Measurements from ENCODE around the gene CRY2. TPM values are rescaled to one million over a fixed set of nuclear protein-coding genes. Genes with fewer than 3 reads are reported as not detected.

Gene CRY2
- polyA plus RNA-seq, 2 of the 4 experiments (the other 2 are of a cell fraction): 3.2 to 4.1 TPM

DNA sequence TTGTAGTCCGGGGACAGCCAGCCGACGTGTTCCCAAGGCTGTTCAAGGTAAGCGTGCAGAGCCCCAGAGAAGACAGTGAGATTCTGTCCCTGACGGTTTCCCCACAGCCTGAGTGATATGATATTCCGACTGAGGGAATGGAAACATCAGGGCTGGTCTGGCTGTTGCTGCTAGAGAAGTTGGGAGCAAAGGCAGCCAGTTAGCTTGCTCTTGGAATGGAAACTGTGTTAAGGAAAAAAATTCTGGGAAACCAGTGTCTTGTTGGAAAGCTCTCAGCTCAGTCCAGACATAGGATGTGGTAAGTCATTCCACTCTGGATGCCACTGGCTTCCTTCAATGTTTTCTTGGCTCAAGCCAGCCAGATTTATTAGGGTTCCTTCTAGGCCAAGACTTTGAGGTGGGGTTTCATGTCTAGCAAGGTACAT, 8.8 kb downstream of the CRY2 start:
- H3K4me1 ChIP-seq: no peaks in the 10 kb centered on the region
- CTCF ChIA-PET: interaction anchor here (1.0 to 10.0 kb wide), 5 partner anchors 8 to 151 kb away, joined by 3 to 67 read pairs (median 7); no protein-coding TSS in a partner anchor
- no peak overlapping the region for H3K4me3 ChIP-seq
- no peak overlapping the region for H3K4me2 ChIP-seq
- no peak for FAIRE-seq
- ATAC-seq: no peak
- no peak overlapping the region for H3K27ac ChIP-seq
- 96% methylated on average over 5 of the region's 6 CpGs for WGBS (ENCODE audit: missing lambda C conversion rate)
- TF ChIP-seq ZNF302 (CRISPR knock-in tag; IDR thresholded peaks at IDR 0.05): no peak
- TF ChIP-seq KDM5A (IDR thresholded peaks at IDR 0.05): no peak
- TF ChIP-seq JUNB (IDR thresholded peaks at IDR 0.05): no peak
- no peak for TF ChIP-seq HOXB5 (CRISPR knock-in tag; IDR thresholded peaks at IDR 0.05)
- TF ChIP-seq JUN (IDR thresholded peaks at IDR 0.05): no peak
- no peak for TF ChIP-seq NPAS2 (CRISPR knock-in tag; IDR thresholded peaks at IDR 0.05; ENCODE audit: borderline replicate concordance)
- TF ChIP-seq FOSB (CRISPR knock-in tag; IDR thresholded peaks at IDR 0.05): no peak
- TF ChIP-seq POLR2A (IDR thresholded peaks at IDR 0.05; ENCODE audit: low read length): no peak
- no peaks in the 10 kb centered on the region for H3K9me3 ChIP-seq
- POLR2A ChIA-PET: interaction anchor here (1.5 kb wide), 1 partner anchor 9 kb away, joined by 4 read pairs; no protein-coding TSS in a partner anchor
- DNase-seq (ENCODE audit: low read depth in 1 of 2, low spot score in 1 of 2): no peak

- TF ChIP-seq, protein P1, sequence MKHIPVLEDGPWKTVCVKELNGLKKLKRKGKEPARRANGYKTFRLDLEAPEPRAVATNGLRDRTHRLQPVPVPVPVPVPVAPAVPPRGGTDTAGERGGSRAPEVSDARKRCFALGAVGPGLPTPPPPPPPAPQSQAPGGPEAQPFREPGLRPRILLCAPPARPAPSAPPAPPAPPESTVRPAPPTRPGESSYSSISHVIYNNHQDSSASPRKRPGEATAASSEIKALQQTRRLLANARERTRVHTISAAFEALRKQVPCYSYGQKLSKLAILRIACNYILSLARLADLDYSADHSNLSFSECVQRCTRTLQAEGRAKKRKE (CRISPR knock-in tag; IDR thresholded peaks at IDR 0.05; ENCODE audit: low read depth): no peak
- no peak for TF ChIP-seq TFCP2L1 (CRISPR knock-in tag; IDR thresholded peaks at IDR 0.05)
- TF ChIP-seq KDM5A (IDR thresholded peaks at IDR 0.05): no peak
- FAIRE-seq: no peak
These were observed 10.7 kb downstream of the CRY2 start for GRCh38 chr11:45857961-45858474.

GRCh38 chr11:45858751-45859398, 11.6 kb downstream of the CRY2 start:
- FAIRE-seq: no peak

More at GRCh38 chr11:45857961-45858474, 10.7 kb downstream of the CRY2 start:
- DNase-seq (ENCODE audit: low read depth in 1 of 2, low spot score in 1 of 2): no peak
- H3K27ac ChIP-seq: no peak overlapping the region
- H3K9me3 ChIP-seq: no peaks in the 10 kb centered on the region
- no peak overlapping the region for H3K4me2 ChIP-seq
- 55% methylated on average over 2 of the region's 2 CpGs for WGBS (ENCODE audit: missing lambda C conversion rate)
- no peaks in the 10 kb centered on the region for H3K4me1 ChIP-seq
- ATAC-seq: no peak; a peak in 1 of 6 replicates
- POLR2A ChIA-PET: no interaction called here
- no peak overlapping the region for H3K4me3 ChIP-seq
- CTCF ChIA-PET: interaction anchor here (1.1 to 10.0 kb wide), 4 partner anchors 15 to 107 kb away, joined by 3 to 67 read pairs (median 10); no protein-coding TSS in a partner anchor

More at GRCh38 chr11:45858751-45859398, 11.6 kb downstream of the CRY2 start:
- no peak for ATAC-seq
- POLR2A ChIA-PET: no interaction called here
- Histone ChIP-seq H3K9me3 (no peaks in the 10 kb centered on the region), H3K4me3 (no peak overlapping the region), H3K4me2 (no peak overlapping the region), H3K27ac (no peak overlapping the region), H3K4me1 (no peaks in the 10 kb centered on the region)
- no peak for TF ChIP-seq BCL3 (IDR thresholded peaks at IDR 0.05)
- no peak for TF ChIP-seq KDM5A (IDR thresholded peaks at IDR 0.05)
- no peak for TF ChIP-seq RCOR1 (IDR thresholded peaks at IDR 0.05; ENCODE audit: low read depth, low read length)
- no peak for TF ChIP-seq ZNF302 (CRISPR knock-in tag; IDR thresholded peaks at IDR 0.05)
- TF ChIP-seq ZSCAN20 (CRISPR knock-in tag; IDR thresholded peaks at IDR 0.05): no peak
- no peak for TF ChIP-seq HDAC2 (IDR thresholded peaks at IDR 0.05)
- TF ChIP-seq E2F6 (IDR thresholded peaks at IDR 0.05; ENCODE audit: borderline replicate concordance, low read depth): no peak
- no peak for TF ChIP-seq PHF8 (IDR thresholded peaks at IDR 0.05; ENCODE audit: borderline replicate concordance, low read depth)
- no peak for TF ChIP-seq GATA3 (IDR thresholded peaks at IDR 0.05; ENCODE audit: borderline replicate concordance)
- TF ChIP-seq ZFP36 (IDR thresholded peaks at IDR 0.05; ENCODE audit: borderline replicate concordance, partially characterized antibody): no peak
- no peak for TF ChIP-seq CHD2 (IDR thresholded peaks at IDR 0.05; ENCODE audit: low read length, partially characterized antibody)
- TF ChIP-seq, protein P2, sequence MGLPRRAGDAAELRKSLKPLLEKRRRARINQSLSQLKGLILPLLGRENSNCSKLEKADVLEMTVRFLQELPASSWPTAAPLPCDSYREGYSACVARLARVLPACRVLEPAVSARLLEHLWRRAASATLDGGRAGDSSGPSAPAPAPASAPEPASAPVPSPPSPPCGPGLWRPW (IDR thresholded peaks at IDR 0.05): no peak
- TF ChIP-seq JUN (IDR thresholded peaks at IDR 0.05): no peak
- TF ChIP-seq NFE2L2 (conservative IDR thresholded peaks at IDR 0.05; ENCODE audit: low read length): no peak
- no peak for TF ChIP-seq FOXS1 (CRISPR knock-in tag; IDR thresholded peaks at IDR 0.05)
- TF ChIP-seq, protein P3, sequence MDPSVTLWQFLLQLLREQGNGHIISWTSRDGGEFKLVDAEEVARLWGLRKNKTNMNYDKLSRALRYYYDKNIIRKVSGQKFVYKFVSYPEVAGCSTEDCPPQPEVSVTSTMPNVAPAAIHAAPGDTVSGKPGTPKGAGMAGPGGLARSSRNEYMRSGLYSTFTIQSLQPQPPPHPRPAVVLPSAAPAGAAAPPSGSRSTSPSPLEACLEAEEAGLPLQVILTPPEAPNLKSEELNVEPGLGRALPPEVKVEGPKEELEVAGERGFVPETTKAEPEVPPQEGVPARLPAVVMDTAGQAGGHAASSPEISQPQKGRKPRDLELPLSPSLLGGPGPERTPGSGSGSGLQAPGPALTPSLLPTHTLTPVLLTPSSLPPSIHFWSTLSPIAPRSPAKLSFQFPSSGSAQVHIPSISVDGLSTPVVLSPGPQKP (IDR thresholded peaks at IDR 0.05; ENCODE audit: low read depth, low read length): no peak
- no peak for TF ChIP-seq FOSB (CRISPR knock-in tag; IDR thresholded peaks at IDR 0.05)
- no peak for TF ChIP-seq POLR2AphosphoS2 (conservative IDR thresholded peaks at IDR 0.05; ENCODE audit: low read length)
- TF ChIP-seq TP53 (CRISPR knock-in tag; IDR thresholded peaks at IDR 0.05): no peak
- no peak for TF ChIP-seq MYC (IDR thresholded peaks at IDR 0.05; ENCODE audit: borderline replicate concordance, low read length)
- CTCF ChIA-PET: interaction anchor here (0.7 to 10.0 kb wide), 5 partner anchors 14 to 518 kb away, joined by 3 to 67 read pairs (median 4); no protein-coding TSS in a partner anchor
- 93% methylated on average over 5 of the region's 5 CpGs for WGBS (ENCODE audit: missing lambda C conversion rate)
- DNase-seq (ENCODE audit: low read depth in 1 of 2, low spot score in 1 of 2): no peak

All from A549 (cell line).